ENCODE measurements around the gene MSGN1.

The MSGN1 gene

GRCh38 chr2:17847236-17847635 lies 31.0 kb downstream of the MSGN1 start:
- DNase-seq (ENCODE audit: low read depth) = no peak

DNA sequence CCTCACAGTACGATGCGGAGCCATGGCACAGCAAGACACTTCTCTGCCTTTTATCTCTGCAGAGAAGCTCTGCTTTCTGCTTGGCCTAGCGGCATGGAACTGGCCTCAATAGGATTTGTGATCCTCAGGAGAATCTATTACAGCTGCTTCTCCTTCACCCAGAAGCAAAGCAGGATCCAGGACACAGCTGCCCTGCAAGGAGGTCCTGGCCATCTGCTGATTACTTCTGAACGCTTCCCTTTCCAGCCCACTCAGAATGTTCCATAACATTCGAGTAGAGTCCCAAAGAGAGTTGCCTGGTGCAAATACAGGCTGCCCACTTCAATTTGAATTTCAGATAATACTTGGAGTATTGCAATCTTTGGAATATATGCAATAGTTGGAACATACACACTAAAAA lies 33.0 kb downstream of the MSGN1 start:
- DNase-seq (ENCODE audit: low read depth) = no peak

DNA sequence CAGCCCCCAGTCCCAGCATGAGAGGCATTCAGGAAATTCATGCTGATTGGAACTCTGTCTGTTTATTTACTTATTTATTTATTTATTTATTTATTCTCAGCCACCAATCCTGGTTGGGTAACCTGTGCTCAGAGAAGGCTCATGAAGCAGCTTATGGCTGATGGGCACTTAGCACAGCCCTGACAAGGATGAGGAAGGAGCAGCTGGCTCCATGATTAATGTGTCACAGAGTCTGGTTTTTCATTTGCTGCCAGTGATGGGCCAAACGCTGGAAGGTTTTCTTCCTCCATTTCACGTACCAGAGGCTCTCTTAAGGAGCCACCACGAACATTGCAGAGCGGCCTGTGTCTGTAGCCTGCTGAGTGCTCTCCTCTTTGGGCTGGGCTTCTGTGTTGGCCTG lies 33.9 kb downstream of the MSGN1 start:
- no peak for DNase-seq (ENCODE audit: low read depth)

- peak; percentile 36 for DNase-seq (ENCODE audit: low read depth)
Measured at GRCh38 chr2:17851731-17852585, 35.7 kb downstream of the MSGN1 start.

- DNase-seq (ENCODE audit: low read depth) = no peak
Measured at GRCh38 chr2:17853799-17854198, 37.5 kb downstream of the MSGN1 start.

DNA sequence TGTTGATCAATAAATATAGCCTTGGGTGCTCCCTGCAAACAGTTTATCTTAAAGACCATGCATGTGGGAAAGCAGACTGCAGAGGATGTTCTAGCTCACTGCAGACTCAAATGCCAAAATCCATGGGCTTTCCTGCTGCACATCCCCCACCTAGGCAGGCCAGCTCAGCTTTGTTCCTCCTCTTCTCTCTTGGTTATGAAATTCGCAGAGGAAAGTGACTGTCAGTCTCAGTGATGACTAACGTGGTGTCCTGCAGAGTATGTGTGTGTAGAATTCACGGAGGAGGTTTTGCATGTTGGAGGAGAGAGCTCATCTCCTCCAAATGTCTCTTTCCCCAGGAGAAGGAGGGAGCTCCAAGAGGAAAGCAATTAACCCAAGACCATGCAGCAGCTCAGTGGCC lies 40.8 kb downstream of the MSGN1 start:
- no peak for DNase-seq (ENCODE audit: low read depth)

GRCh38 chr2:17858064-17858463 lies 41.8 kb downstream of the MSGN1 start:
- no peak for DNase-seq (ENCODE audit: low read depth)

DNA sequence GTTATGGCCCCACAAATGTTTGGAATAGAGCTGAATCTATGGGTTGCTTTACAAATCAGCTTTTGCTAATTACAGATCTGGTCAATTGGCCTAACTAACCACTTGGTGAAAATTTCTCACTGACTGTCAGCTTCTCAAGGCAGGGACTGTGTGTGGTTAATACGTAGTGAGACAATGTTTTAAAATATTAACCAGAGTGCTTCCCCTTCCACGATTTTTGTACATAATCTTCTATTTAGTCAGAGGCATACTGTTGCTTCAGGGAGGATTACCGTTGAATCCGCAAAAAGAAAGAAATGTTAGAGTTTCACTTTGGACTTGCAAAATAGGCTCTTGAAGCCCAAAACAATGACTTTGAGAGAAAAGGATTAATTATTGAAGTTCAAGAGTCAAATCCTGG lies 47.3 kb downstream of the MSGN1 start:
- no peak for DNase-seq (ENCODE audit: low read depth)

GRCh38 chr2:17864676-17865075 lies 48.4 kb downstream of the MSGN1 start:
- DNase-seq (ENCODE audit: low read depth) = no peak

- DNase-seq (ENCODE audit: low read depth) = no peak
Measured at GRCh38 chr2:17867133-17867532, 50.9 kb downstream of the MSGN1 start.

Measured in HS-27A (cell line).